ENCODE measurements around the gene PELI3. TPM values are rescaled to one million over a fixed set of nuclear protein-coding genes. Genes with fewer than 3 reads are reported as not detected.

The PELI3 gene, protein sequence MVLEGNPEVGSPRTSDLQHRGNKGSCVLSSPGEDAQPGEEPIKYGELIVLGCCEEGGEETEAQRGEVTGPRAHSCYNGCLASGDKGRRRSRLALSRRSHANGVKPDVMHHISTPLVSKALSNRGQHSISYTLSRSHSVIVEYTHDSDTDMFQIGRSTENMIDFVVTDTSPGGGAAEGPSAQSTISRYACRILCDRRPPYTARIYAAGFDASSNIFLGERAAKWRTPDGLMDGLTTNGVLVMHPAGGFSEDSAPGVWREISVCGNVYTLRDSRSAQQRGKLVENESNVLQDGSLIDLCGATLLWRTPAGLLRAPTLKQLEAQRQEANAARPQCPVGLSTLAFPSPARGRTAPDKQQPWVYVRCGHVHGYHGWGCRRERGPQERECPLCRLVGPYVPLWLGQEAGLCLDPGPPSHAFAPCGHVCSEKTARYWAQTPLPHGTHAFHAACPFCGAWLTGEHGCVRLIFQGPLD
- 10 to 100 TPM; 11.4 to 21.8 (median 14.7) TPM for total RNA-seq

- H3K36me3 ChIP-seq: no peaks in the 10 kb centered on the region
- TF ChIP-seq CTCF (IDR thresholded peaks at IDR 0.05): no peak
- peak in 1 of 2 donors; percentile 61 for TF ChIP-seq POLR2A (IDR thresholded peaks at IDR 0.05)
- intact Hi-C loops (cut with DNase I): no loop called here
- 1% methylated on average over 21 to 31 of the region's 63 CpGs for WGBS, 2 donors
- H3K4me1 ChIP-seq: peaks cover 4 to 9% of the 10 kb centered on the region in 2 donors
- no peaks in the 10 kb centered on the region for H3K9me3 ChIP-seq
- no peaks in the 10 kb centered on the region for H3K27me3 ChIP-seq
- H3K27ac ChIP-seq: peak within 1 kb of the TSS; percentile 14 to 56 (median 47)
- peak within 1 kb of the TSS; percentile 41 to 80 (median 53) for H3K4me3 ChIP-seq (replicated peaks in 1 of 3)
- peak; percentile 89 to 90 for DNase-seq
These were observed at the start of gene PELI3 for GRCh38 chr11:66466225-66467033. Gene PELI3 (plus strand): TSS chr11:66466905. CDS start chr11:66468129, 1,224 bp downstream.

GRCh38 chr11:66417000-66417399 is 49.7 kb upstream of the PELI3 start:
- H3K27ac ChIP-seq: no peak overlapping the region
- H3K36me3 ChIP-seq: no peaks in the 10 kb centered on the region
- H3K4me1 ChIP-seq: peaks cover 0 to 29% of the 10 kb centered on the region in 2 donors
- no peaks in the 10 kb centered on the region for H3K27me3 ChIP-seq
- 65% methylated on average over 11 of the region's 11 CpGs for WGBS, 2 donors
- no peak for DNase-seq
- H3K4me3 ChIP-seq (replicated peaks in 1 of 3): no peak overlapping the region
- H3K9me3 ChIP-seq: no peaks in the 10 kb centered on the region
- intact Hi-C loops (cut with DNase I): no loop called here
- TF ChIP-seq POLR2A (IDR thresholded peaks at IDR 0.05) (no peak), CTCF (IDR thresholded peaks at IDR 0.05) (no peak)

- Histone ChIP-seq H3K4me1 (peaks cover 0 to 29% of the 10 kb centered on the region in 2 donors), H3K9me3 (no peaks in the 10 kb centered on the region), H3K27ac (peak overlapping the region in 2 of 3 donors; percentile 29 to 41), H3K27me3 (no peaks in the 10 kb centered on the region), H3K4me3 (replicated peaks in 1 of 3) (no peak overlapping the region), H3K36me3 (no peaks in the 10 kb centered on the region)
- WGBS, 2 donors: 10 to 17% methylated on average over 16 of the region's 16 CpGs
- TF ChIP-seq CTCF (IDR thresholded peaks at IDR 0.05) (peak in 4 of 6 experiments; percentile 20 to 52 (median 29)), POLR2A (IDR thresholded peaks at IDR 0.05) (no peak)
- peak; percentile 89 for DNase-seq
- intact Hi-C loops (cut with DNase I): no loop called here
These were observed 48.3 kb upstream of the PELI3 start for GRCh38 chr11:66418168-66418985.

DNA sequence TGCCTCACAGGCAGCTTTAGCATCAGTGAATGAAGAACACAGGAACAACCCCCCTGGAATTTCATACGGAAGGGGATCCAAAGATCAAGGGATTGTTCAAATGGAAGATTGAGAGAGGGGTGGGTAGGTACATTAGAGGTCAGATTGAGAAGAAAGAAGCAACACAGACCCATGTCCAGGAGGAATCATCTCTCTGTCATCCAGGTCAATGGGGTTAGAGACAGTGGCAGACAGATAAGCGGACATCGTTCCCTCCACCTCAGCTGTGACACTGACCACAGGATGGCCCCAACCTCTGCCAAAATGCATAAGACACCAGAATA is 47.8 kb upstream of the PELI3 start:
- intact Hi-C loops (cut with DNase I): no loop called here
- TF ChIP-seq POLR2A (IDR thresholded peaks at IDR 0.05) (no peak), CTCF (IDR thresholded peaks at IDR 0.05) (no peak)
- 33 to 47% methylated on average over 3 of the region's 3 CpGs for WGBS, 2 donors

More for the DNA sequence above, 47.8 kb upstream of the PELI3 start:
- DNase-seq: no peak
- Histone ChIP-seq H3K27ac (no peak overlapping the region), H3K4me1 (peaks cover 0 to 29% of the 10 kb centered on the region in 2 donors), H3K4me3 (replicated peaks in 1 of 3) (no peak overlapping the region), H3K9me3 (no peaks in the 10 kb centered on the region), H3K27me3 (no peaks in the 10 kb centered on the region), H3K36me3 (no peaks in the 10 kb centered on the region)
